Measurements from ENCODE around the gene ANKS1A.

The ANKS1A gene

DNA sequence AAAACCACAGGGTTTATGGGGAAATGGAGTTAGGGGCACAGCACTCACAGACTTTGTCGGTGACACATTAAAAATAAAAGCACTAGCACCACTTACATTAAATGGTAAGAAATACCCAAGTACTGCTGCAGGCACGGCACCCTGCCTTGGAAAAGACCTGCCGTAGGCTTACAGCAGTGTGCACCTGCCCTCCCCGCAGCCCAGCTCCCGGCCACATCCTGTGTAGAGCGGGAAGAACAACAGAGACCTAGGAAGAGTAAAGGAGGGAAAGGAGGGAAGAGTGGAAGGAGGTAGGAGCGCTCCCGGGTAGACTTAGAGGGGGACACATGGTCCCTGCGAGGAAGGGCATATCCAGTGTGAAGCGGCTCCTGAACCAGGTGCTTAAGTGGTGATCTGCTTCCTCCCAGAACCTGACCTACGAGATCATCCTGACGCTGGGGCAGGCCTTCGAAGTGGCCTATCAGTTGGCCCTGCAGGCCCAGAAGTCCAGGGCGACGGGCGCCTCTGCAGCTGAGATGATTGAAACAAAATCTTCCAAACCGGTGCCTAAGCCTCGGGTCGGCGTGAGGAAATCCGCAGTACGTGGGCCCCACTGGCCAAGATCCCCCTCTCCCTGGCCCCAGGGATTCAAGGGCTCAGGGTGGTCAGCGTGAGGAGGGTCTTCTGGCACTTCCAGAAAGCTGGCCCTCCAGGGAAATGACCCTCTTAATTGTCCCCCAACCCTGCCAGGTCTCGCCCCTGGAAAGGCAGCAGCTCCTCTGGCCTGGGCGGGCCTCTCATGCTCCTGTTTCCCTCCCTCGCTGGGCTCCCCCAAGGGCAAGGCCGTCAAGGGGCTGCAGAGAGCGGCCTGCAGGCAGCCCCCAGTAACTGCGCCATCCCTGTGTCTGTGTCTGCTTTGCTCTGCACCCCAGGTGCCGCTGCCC is 196.6 kb downstream of the ANKS1A start:
- no peak for TF ChIP-seq CTCF (IDR thresholded peaks at IDR 0.05; ENCODE audit: low read depth, low read length)
- no peak for DNase-seq (ENCODE audit: low read depth in 2 of 2)

GRCh38 chr6:35086282-35086632 is 197.2 kb downstream of the ANKS1A start:
- no peak overlapping the region for H3K4me3 ChIP-seq (replicated peaks in 1 of 2; ENCODE audit: low read depth in 2 of 2, low read length in 2 of 2)
- DNase-seq (ENCODE audit: low read depth in 2 of 2) = no peak
- no peak for TF ChIP-seq CTCF (IDR thresholded peaks at IDR 0.05; ENCODE audit: low read depth, low read length)

More for the DNA sequence above, 196.6 kb downstream of the ANKS1A start:
- H3K4me3 ChIP-seq (replicated peaks in 1 of 2; ENCODE audit: low read depth in 2 of 2, low read length in 2 of 2) = no peak overlapping the region

GRCh38 chr6:35086636-35087360 is 197.7 kb downstream of the ANKS1A start:
- no peak for TF ChIP-seq CTCF (IDR thresholded peaks at IDR 0.05; ENCODE audit: low read depth, low read length)
- no peak for DNase-seq (ENCODE audit: low read depth in 2 of 2)
- H3K4me3 ChIP-seq (replicated peaks in 1 of 2; ENCODE audit: low read depth in 2 of 2, low read length in 2 of 2) = no peak overlapping the region

GRCh38 chr6:35087361-35088280 is 198.6 kb downstream of the ANKS1A start:
- no peak for DNase-seq (ENCODE audit: low read depth in 2 of 2)
- TF ChIP-seq CTCF (IDR thresholded peaks at IDR 0.05; ENCODE audit: low read depth, low read length) = no peak
- H3K4me3 ChIP-seq (replicated peaks in 1 of 2; ENCODE audit: low read depth in 2 of 2, low read length in 2 of 2) = no peak overlapping the region

DNA sequence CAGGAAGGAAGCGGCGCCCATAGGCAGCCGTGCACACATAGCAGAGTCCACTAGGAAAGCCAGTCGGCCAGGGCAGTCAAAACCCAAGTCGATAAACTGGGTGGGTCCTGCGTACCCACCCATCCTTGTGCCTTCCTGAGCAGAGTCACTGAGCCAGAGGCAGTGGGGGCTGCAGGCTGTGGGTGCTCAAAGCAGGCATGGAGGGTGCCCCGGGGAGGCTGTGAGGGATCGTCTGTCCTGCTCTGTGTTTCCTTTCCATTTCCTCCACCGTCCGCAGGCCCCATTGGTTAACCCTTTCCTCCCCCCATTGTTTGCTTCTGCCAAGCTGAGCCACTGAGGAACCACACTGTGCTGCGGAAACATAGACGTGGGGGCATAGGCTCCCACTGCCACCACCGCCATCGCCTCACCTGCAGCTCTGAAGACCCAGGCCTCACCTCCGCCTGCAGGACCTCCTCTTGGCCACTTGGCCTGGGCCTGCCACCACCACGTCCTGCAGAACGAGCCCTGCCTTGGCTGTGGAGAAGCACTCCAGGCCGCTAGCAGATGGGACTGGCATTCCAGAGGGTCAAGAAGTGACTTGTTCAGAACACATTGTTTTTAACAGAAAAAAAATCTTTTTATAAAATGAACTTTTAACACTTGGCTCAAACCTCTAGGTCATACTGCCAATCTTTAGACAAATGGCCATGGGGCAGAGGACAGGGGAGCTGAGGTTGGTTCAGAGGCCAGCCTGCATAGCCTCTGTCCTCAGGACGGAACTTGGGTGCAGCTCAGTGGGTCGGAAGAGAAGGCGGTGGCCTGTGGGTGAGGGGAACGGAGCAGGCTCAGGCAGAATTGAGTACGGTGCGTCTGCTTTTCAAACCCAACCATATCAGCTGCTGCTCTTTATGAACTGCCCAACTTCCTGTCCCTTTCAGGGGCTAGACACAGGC is 199.5 kb downstream of the ANKS1A start:
- H3K4me3 ChIP-seq (replicated peaks in 1 of 2; ENCODE audit: low read depth in 2 of 2, low read length in 2 of 2) = no peak overlapping the region
- no peak for DNase-seq (ENCODE audit: low read depth in 2 of 2)
- TF ChIP-seq CTCF (IDR thresholded peaks at IDR 0.05; ENCODE audit: low read depth, low read length) = no peak

Data from cardiac fibroblast (primary cell).